ENCODE measurements around the gene C6orf136. TPM values are rescaled to one million over a fixed set of nuclear protein-coding genes. Genes with fewer than 3 reads are reported as not detected.

Gene C6orf136
- total and polyA plus RNA-seq, 9 of the 15 experiments (the other 6 are each of a cell fraction or from before 2014, with no cell fraction given): 14.1 to 63.1 (median 18.4) TPM

GRCh38 chr6:30686908-30687658 lies 40.1 kb downstream of the C6orf136 start (continued):
- TF ChIP-seq RBM17 (IDR thresholded peaks at IDR 0.05; ENCODE audit: borderline replicate concordance, low read depth, low read length) (no peak), RFX5 (IDR thresholded peaks at IDR 0.05; ENCODE audit: low read depth, low read length) (no peak), ZNF79 (CRISPR knock-in tag; IDR thresholded peaks at IDR 0.05; ENCODE audit: low read depth) (no peak), TEAD4 (IDR thresholded peaks at IDR 0.05; ENCODE audit: low read length) (0 out of 2 replicates have a peak, but pooled peaks have one; percentile 21), TEAD4 (CRISPR knock-in tag; IDR thresholded peaks at IDR 0.05; ENCODE audit: borderline replicate concordance) (no peak), THRAP3 (IDR thresholded peaks at IDR 0.05; ENCODE audit: borderline replicate concordance) (0 out of 2 replicates have a peak, but pooled peaks have one; percentile 75), HMG20B (CRISPR knock-in tag; IDR thresholded peaks at IDR 0.05) (no peak), VEZF1 (CRISPR knock-in tag; IDR thresholded peaks at IDR 0.05) (peak; percentile 64; the same call in 1 of the 2 replicates), ZNF41 (CRISPR knock-in tag; conservative IDR thresholded peaks at IDR 0.05) (no peak), ZNF311 (CRISPR knock-in tag; IDR thresholded peaks at IDR 0.05) (no peak), EGR1 (conservative IDR thresholded peaks at IDR 0.05) (peak; percentile 98)
- TF ChIP-seq, protein P1, sequence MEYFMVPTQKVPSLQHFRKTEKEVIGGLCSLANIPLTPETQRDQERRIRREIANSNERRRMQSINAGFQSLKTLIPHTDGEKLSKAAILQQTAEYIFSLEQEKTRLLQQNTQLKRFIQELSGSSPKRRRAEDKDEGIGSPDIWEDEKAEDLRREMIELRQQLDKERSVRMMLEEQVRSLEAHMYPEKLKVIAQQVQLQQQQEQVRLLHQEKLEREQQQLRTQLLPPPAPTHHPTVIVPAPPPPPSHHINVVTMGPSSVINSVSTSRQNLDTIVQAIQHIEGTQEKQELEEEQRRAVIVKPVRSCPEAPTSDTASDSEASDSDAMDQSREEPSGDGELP (CRISPR knock-in tag; IDR thresholded peaks at IDR 0.05; ENCODE audit: borderline replicate concordance): peak; percentile 95
- TF ChIP-seq, protein P2, sequence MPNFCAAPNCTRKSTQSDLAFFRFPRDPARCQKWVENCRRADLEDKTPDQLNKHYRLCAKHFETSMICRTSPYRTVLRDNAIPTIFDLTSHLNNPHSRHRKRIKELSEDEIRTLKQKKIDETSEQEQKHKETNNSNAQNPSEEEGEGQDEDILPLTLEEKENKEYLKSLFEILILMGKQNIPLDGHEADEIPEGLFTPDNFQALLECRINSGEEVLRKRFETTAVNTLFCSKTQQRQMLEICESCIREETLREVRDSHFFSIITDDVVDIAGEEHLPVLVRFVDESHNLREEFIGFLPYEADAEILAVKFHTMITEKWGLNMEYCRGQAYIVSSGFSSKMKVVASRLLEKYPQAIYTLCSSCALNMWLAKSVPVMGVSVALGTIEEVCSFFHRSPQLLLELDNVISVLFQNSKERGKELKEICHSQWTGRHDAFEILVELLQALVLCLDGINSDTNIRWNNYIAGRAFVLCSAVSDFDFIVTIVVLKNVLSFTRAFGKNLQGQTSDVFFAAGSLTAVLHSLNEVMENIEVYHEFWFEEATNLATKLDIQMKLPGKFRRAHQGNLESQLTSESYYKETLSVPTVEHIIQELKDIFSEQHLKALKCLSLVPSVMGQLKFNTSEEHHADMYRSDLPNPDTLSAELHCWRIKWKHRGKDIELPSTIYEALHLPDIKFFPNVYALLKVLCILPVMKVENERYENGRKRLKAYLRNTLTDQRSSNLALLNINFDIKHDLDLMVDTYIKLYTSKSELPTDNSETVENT (CRISPR knock-in tag; IDR thresholded peaks at IDR 0.05): 0 out of 2 replicates have a peak, but pooled peaks have one; percentile 33
- TF ChIP-seq, protein P3, sequence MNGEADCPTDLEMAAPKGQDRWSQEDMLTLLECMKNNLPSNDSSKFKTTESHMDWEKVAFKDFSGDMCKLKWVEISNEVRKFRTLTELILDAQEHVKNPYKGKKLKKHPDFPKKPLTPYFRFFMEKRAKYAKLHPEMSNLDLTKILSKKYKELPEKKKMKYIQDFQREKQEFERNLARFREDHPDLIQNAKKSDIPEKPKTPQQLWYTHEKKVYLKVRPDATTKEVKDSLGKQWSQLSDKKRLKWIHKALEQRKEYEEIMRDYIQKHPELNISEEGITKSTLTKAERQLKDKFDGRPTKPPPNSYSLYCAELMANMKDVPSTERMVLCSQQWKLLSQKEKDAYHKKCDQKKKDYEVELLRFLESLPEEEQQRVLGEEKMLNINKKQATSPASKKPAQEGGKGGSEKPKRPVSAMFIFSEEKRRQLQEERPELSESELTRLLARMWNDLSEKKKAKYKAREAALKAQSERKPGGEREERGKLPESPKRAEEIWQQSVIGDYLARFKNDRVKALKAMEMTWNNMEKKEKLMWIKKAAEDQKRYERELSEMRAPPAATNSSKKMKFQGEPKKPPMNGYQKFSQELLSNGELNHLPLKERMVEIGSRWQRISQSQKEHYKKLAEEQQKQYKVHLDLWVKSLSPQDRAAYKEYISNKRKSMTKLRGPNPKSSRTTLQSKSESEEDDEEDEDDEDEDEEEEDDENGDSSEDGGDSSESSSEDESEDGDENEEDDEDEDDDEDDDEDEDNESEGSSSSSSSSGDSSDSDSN (IDR thresholded peaks at IDR 0.05; ENCODE audit: borderline replicate concordance in 1 of 2, low read depth in 2 of 2, low read length in 2 of 2): peak; percentile 31 to 49
- TF ChIP-seq, protein P4, sequence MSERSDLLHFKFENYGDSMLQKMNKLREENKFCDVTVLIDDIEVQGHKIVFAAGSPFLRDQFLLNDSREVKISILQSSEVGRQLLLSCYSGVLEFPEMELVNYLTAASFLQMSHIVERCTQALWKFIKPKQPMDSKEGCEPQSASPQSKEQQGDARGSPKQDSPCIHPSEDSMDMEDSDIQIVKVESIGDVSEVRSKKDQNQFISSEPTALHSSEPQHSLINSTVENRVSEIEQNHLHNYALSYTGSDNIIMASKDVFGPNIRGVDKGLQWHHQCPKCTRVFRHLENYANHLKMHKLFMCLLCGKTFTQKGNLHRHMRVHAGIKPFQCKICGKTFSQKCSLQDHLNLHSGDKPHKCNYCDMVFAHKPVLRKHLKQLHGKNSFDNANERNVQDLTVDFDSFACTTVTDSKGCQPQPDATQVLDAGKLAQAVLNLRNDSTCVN (CRISPR knock-in tag; IDR thresholded peaks at IDR 0.05): peak; percentile 89

Measured in K562 (cell line).